Measurements from ENCODE around the gene EFL1. TPM values are rescaled to one million over a fixed set of nuclear protein-coding genes. Genes with fewer than 3 reads are reported as not detected.

The EFL1 gene
- total and polyA plus RNA-seq, 10 of the 15 experiments (the other 5 are each of a cell fraction or from before 2014, with no cell fraction given) = 6.2 to 42.3 (median 24.7) TPM

DNA sequence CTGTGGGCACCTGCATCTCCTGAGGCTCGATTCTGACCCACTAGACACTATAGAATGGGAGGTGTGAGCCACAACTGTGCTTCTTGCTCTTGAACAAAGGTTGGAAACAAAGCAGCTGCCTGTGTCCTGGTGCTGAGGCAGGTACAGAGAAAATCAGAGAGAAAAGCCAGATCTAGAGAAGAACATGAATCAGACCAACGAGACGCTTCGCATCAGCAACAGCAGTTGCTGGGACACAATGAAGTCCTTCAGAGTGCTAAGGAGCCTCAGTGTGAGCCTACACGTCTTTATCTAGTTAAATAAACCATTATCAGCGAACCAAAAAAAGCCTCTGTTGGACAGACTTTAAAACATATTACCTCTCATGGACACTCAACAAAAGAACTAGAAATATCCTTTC is 130.4 kb downstream of the EFL1 start (continued):
- no peak for TF ChIP-seq DPF2 (IDR thresholded peaks at IDR 0.05)
- TF ChIP-seq ESRRA (IDR thresholded peaks at IDR 0.05; ENCODE audit: low read length) = no peak
- no peak for TF ChIP-seq CBX3 (IDR thresholded peaks at IDR 0.05; ENCODE audit: borderline replicate concordance, low read depth)
- no peak for TF ChIP-seq SKIL (IDR thresholded peaks at IDR 0.05; ENCODE audit: low read depth, poor library complexity, severe bottlenecking)
- TF ChIP-seq, protein P1, sequence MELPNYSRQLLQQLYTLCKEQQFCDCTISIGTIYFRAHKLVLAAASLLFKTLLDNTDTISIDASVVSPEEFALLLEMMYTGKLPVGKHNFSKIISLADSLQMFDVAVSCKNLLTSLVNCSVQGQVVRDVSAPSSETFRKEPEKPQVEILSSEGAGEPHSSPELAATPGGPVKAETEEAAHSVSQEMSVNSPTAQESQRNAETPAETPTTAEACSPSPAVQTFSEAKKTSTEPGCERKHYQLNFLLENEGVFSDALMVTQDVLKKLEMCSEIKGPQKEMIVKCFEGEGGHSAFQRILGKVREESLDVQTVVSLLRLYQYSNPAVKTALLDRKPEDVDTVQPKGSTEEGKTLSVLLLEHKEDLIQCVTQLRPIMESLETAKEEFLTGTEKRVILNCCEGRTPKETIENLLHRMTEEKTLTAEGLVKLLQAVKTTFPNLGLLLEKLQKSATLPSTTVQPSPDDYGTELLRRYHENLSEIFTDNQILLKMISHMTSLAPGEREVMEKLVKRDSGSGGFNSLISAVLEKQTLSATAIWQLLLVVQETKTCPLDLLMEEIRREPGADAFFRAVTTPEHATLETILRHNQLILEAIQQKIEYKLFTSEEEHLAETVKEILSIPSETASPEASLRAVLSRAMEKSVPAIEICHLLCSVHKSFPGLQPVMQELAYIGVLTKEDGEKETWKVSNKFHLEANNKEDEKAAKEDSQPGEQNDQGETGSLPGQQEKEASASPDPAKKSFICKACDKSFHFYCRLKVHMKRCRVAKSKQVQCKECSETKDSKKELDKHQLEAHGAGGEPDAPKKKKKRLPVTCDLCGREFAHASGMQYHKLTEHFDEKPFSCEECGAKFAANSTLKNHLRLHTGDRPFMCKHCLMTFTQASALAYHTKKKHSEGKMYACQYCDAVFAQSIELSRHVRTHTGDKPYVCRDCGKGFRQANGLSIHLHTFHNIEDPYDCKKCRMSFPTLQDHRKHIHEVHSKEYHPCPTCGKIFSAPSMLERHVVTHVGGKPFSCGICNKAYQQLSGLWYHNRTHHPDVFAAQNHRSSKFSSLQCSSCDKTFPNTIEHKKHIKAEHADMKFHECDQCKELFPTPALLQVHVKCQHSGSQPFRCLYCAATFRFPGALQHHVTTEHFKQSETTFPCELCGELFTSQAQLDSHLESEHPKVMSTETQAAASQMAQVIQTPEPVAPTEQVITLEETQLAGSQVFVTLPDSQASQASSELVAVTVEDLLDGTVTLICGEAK (IDR thresholded peaks at IDR 0.05; ENCODE audit: borderline replicate concordance) = no peak
- TF ChIP-seq, protein P2, sequence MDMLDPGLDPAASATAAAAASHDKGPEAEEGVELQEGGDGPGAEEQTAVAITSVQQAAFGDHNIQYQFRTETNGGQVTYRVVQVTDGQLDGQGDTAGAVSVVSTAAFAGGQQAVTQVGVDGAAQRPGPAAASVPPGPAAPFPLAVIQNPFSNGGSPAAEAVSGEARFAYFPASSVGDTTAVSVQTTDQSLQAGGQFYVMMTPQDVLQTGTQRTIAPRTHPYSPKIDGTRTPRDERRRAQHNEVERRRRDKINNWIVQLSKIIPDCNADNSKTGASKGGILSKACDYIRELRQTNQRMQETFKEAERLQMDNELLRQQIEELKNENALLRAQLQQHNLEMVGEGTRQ (IDR thresholded peaks at IDR 0.05; ENCODE audit: borderline replicate concordance, low read depth, low read length) = no peak
- no peak for TF ChIP-seq RELA (IDR thresholded peaks at IDR 0.05; ENCODE audit: borderline replicate concordance, partially characterized antibody)
- TF ChIP-seq ZNF217 (IDR thresholded peaks at IDR 0.05) = no peak
- no peak for TF ChIP-seq ATF7 (IDR thresholded peaks at IDR 0.05; ENCODE audit: low read depth)
- TF ChIP-seq, protein P3, sequence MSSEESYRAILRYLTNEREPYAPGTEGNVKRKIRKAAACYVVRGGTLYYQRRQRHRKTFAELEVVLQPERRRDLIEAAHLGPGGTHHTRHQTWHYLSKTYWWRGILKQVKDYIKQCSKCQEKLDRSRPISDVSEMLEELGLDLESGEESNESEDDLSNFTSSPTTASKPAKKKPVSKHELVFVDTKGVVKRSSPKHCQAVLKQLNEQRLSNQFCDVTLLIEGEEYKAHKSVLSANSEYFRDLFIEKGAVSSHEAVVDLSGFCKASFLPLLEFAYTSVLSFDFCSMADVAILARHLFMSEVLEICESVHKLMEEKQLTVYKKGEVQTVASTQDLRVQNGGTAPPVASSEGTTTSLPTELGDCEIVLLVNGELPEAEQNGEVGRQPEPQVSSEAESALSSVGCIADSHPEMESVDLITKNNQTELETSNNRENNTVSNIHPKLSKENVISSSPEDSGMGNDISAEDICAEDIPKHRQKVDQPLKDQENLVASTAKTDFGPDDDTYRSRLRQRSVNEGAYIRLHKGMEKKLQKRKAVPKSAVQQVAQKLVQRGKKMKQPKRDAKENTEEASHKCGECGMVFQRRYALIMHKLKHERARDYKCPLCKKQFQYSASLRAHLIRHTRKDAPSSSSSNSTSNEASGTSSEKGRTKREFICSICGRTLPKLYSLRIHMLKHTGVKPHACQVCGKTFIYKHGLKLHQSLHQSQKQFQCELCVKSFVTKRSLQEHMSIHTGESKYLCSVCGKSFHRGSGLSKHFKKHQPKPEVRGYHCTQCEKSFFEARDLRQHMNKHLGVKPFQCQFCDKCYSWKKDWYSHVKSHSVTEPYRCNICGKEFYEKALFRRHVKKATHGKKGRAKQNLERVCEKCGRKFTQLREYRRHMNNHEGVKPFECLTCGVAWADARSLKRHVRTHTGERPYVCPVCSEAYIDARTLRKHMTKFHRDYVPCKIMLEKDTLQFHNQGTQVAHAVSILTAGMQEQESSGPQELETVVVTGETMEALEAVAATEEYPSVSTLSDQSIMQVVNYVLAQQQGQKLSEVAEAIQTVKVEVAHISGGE (CRISPR knock-in tag; IDR thresholded peaks at IDR 0.05) = no peak
- no peak for TF ChIP-seq BMI1 (IDR thresholded peaks at IDR 0.05; ENCODE audit: borderline replicate concordance)
- no peak for TF ChIP-seq ZNF687 (IDR thresholded peaks at IDR 0.05)

All from GM12878 (cell line).